NCI-H1417 treated with DMSO at 0.1 percent for 48 hours (cell line): ENCODE measurements around the gene NPAS3.

ENCODE experiments used
- DNase-seq: peaks from one replicate; lab custom pipeline; 2025; lab: John Stamatoyannopoulos, UW

NPAS3 gene

GRCh38 chr14:33483110-33483509 lies 544.4 kb downstream of the NPAS3 start:
- DNase-seq, result no peak

- DNase-seq, result no peak
Measured at GRCh38 chr14:33483541-33483940, 544.9 kb downstream of the NPAS3 start.

GRCh38 chr14:33484264-33484663 lies 545.6 kb downstream of the NPAS3 start:
- no peak for DNase-seq

GRCh38 chr14:33486332-33486890 lies 547.7 kb downstream of the NPAS3 start:
- DNase-seq, result no peak

- no peak for DNase-seq
Measured at GRCh38 chr14:33488582-33488981, 549.9 kb downstream of the NPAS3 start.

GRCh38 chr14:33490555-33490954 lies 551.9 kb downstream of the NPAS3 start:
- no peak for DNase-seq

GRCh38 chr14:33491112-33491511 lies 552.4 kb downstream of the NPAS3 start:
- DNase-seq, result no peak

- DNase-seq, result no peak
Measured at GRCh38 chr14:33492491-33492890, 553.8 kb downstream of the NPAS3 start.

- no peak for DNase-seq
Measured at GRCh38 chr14:33493266-33493665, 554.6 kb downstream of the NPAS3 start.

- no peak for DNase-seq
Measured at GRCh38 chr14:33493990-33494389, 555.3 kb downstream of the NPAS3 start.

- no peak for DNase-seq
Measured at GRCh38 chr14:33499687-33500086, 561.0 kb downstream of the NPAS3 start.

GRCh38 chr14:33504246-33505099 lies 565.8 kb downstream of the NPAS3 start:
- DNase-seq, result no peak

GRCh38 chr14:33505266-33505962 lies 566.7 kb downstream of the NPAS3 start:
- no peak for DNase-seq

- DNase-seq, result no peak
Measured at GRCh38 chr14:33505963-33506329, 567.3 kb downstream of the NPAS3 start.

GRCh38 chr14:33508126-33509062 lies 569.7 kb downstream of the NPAS3 start:
- DNase-seq, result no peak

- DNase-seq, result no peak
Measured at GRCh38 chr14:33509454-33509853, 570.8 kb downstream of the NPAS3 start.

- no peak for DNase-seq
Measured at GRCh38 chr14:33510063-33510481, 571.4 kb downstream of the NPAS3 start.

- no peak for DNase-seq
Measured at GRCh38 chr14:33510991-33511390, 572.3 kb downstream of the NPAS3 start.

GRCh38 chr14:33511851-33512640 lies 573.4 kb downstream of the NPAS3 start:
- DNase-seq, result no peak

- DNase-seq, result no peak
Measured at GRCh38 chr14:33515441-33515840, 576.8 kb downstream of the NPAS3 start.

- DNase-seq, result no peak
Measured at GRCh38 chr14:33515899-33516298, 577.2 kb downstream of the NPAS3 start.
